ENCODE measurements around the gene VPS13C.
A peak's percentile ranks its signal among the peaks of the same experiment; 100 is the strongest.

VPS13C gene

GRCh38 chr15:61861962-61862361, 198.3 kb downstream of the VPS13C start:
- no peak for DNase-seq (ENCODE audit: low read depth)

GRCh38 chr15:61857169-61857829, 202.9 kb downstream of the VPS13C start:
- no peak for DNase-seq (ENCODE audit: low read depth)

GRCh38 chr15:61856295-61856694, 204.0 kb downstream of the VPS13C start:
- DNase-seq (ENCODE audit: low read depth), result no peak

GRCh38 chr15:61853195-61853594, 207.1 kb downstream of the VPS13C start:
- no peak for DNase-seq (ENCODE audit: low read depth)

GRCh38 chr15:61851955-61852354, 208.3 kb downstream of the VPS13C start:
- DNase-seq (ENCODE audit: low read depth), result no peak

- no peak for DNase-seq (ENCODE audit: low read depth)
Observed at GRCh38 chr15:61849447-61849846, 210.8 kb downstream of the VPS13C start.

- DNase-seq (ENCODE audit: low read depth), result no peak
Observed at GRCh38 chr15:61841466-61841865, 218.8 kb downstream of the VPS13C start.

GRCh38 chr15:61840090-61840489, 220.2 kb downstream of the VPS13C start:
- no peak for DNase-seq (ENCODE audit: low read depth)

- DNase-seq (ENCODE audit: low read depth), result peak; percentile 19
Observed at GRCh38 chr15:61839546-61839945, 220.7 kb downstream of the VPS13C start.

GRCh38 chr15:61835496-61836106, 224.6 kb downstream of the VPS13C start:
- peak; percentile 17 for DNase-seq (ENCODE audit: low read depth)

GRCh38 chr15:61835029-61835428, 225.2 kb downstream of the VPS13C start:
- no peak for DNase-seq (ENCODE audit: low read depth)

- DNase-seq (ENCODE audit: low read depth), result peak; percentile 41
Observed at GRCh38 chr15:61834076-61834697, 226.1 kb downstream of the VPS13C start.

- DNase-seq (ENCODE audit: low read depth), result no peak
Observed at GRCh38 chr15:61832223-61832622, 228.0 kb downstream of the VPS13C start.

GRCh38 chr15:61831505-61831921, 228.7 kb downstream of the VPS13C start:
- DNase-seq (ENCODE audit: low read depth), result no peak

- no peak for DNase-seq (ENCODE audit: low read depth)
Observed at GRCh38 chr15:61830536-61831330, 229.5 kb downstream of the VPS13C start.

- no peak for DNase-seq (ENCODE audit: low read depth)
Observed at GRCh38 chr15:61829514-61829889, 230.7 kb downstream of the VPS13C start.

GRCh38 chr15:61828860-61829513, 231.3 kb downstream of the VPS13C start:
- no peak for DNase-seq (ENCODE audit: low read depth)

GRCh38 chr15:61828008-61828407, 232.2 kb downstream of the VPS13C start:
- no peak for DNase-seq (ENCODE audit: low read depth)

GRCh38 chr15:61827131-61827530, 233.1 kb downstream of the VPS13C start:
- DNase-seq (ENCODE audit: low read depth), result no peak

- no peak for DNase-seq (ENCODE audit: low read depth)
Observed at GRCh38 chr15:61824291-61824690, 236.0 kb downstream of the VPS13C start.

GRCh38 chr15:61822511-61822910, 237.7 kb downstream of the VPS13C start:
- no peak for DNase-seq (ENCODE audit: low read depth)

- no peak for DNase-seq (ENCODE audit: low read depth)
Observed at GRCh38 chr15:61820951-61821350, 239.3 kb downstream of the VPS13C start.

Data from HS-27A (cell line).